ENCODE results near the gene CTDSP1.

DNA sequence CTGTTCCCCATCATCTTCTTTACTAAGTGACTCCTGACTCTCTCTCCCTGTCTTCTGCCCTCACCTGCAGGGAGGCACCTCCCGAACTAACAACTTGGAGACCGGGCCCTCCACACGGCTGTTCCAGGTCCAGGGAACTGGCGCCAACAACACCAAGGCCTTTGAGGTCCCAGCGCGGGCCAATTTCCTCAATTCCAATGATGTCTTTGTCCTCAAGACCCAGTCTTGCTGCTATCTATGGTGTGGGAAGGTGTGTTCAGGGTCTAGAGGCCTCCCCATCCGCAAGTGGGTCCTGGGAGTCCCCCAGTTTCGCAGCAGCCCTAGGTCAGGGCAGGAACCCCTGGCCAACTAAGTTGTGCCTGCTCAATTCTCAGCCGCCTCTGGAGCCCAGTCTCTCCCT lies 34.8 kb downstream of the CTDSP1 start:
- TF ChIP-seq, protein P1, sequence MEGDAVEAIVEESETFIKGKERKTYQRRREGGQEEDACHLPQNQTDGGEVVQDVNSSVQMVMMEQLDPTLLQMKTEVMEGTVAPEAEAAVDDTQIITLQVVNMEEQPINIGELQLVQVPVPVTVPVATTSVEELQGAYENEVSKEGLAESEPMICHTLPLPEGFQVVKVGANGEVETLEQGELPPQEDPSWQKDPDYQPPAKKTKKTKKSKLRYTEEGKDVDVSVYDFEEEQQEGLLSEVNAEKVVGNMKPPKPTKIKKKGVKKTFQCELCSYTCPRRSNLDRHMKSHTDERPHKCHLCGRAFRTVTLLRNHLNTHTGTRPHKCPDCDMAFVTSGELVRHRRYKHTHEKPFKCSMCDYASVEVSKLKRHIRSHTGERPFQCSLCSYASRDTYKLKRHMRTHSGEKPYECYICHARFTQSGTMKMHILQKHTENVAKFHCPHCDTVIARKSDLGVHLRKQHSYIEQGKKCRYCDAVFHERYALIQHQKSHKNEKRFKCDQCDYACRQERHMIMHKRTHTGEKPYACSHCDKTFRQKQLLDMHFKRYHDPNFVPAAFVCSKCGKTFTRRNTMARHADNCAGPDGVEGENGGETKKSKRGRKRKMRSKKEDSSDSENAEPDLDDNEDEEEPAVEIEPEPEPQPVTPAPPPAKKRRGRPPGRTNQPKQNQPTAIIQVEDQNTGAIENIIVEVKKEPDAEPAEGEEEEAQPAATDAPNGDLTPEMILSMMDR (IDR thresholded peaks at IDR 0.05; ENCODE audit: borderline replicate concordance, extremely low read depth, low read length, poor library complexity, severe bottlenecking), result no peak
- TF ChIP-seq EZH2 (IDR thresholded peaks at IDR 0.05; ENCODE audit: borderline replicate concordance, low read depth, low read length, severe bottlenecking), result no peak

All from DND-41 (cell line).